Hematopoietic multipotent progenitor cell treated with erythropoietin and hydrocortisone succinate and interleukin-3 and kit ligand, for 17 days (in vitro differentiated cells): ENCODE results near the gene RALGDS.
"Not testable (repeated sequence)": the region's sequence is repeated elsewhere in the genome, so short reads cannot be mapped to it uniquely, and the experiment has no call there.

Experiments used
- DNase-seq: peaks from one replicate; pipeline ENCODE4 v3.0.0-alpha.2; 2015; ENCODE audit warnings: low spot score

The RALGDS gene

DNA sequence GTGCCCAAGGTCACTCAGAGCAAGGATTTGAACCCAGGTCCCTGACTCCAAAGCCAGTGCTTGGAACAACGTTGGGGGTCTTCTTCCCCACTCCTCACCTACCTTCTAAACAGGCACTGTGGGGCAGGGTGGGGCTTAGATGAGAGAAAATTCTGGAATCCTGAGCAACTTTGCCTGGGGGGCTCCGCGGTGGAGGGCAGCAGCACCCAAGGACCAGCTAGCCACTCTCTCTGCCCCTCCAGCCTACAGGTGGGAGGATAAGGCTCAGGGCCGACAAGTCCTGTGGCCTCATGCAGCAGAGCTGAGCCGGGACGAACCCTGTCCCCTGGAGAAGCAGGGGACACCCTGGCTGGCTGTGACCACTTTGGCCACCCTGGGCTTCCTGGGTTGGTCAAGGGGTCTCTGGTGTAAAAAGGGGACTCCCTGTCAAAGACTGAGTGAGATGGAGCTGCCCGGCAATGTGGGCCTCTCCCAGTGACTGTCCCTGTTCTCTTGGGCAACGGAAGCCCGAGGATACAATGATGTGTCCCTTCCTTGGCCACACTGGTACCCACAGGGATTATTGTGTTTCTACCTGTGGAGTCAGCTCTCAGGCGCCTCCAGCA is 32.8 kb downstream of the RALGDS start:
- DNase-seq: no peak

DNA sequence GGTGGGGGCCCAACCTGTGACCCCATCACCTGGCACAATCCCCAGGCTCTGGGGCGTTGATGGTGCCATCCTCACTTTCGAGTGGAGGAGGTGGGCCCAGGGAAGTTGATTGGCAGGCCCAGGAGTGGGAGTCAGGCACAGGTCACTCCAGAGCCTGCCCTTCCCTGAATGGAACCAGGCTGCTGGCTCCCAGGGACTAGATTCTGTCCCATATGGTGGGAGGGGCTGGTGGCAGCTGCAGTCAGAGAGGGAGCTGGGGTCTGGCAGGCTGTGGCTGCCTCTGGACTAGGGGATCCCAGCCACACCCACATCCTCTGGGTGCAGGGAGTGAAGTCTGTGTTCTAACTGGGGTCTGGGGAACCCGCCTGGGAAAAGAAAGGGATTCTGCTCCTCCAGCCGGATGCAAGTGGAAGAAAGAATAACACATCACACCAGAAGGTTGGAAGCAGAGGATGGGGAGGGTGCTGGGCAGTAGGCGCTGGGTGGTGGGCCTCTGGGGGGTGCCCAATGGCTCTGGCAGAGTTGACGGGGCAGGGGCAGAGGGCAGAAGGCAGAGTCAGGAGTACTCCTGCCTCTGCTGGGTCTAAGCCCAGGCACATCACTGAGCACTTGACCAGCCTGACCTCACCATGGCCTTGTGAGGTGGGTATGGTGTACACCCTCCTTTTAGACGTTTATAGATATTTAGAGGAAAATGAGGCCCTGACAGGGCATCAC is 33.5 kb downstream of the RALGDS start:
- no peak for DNase-seq

DNA sequence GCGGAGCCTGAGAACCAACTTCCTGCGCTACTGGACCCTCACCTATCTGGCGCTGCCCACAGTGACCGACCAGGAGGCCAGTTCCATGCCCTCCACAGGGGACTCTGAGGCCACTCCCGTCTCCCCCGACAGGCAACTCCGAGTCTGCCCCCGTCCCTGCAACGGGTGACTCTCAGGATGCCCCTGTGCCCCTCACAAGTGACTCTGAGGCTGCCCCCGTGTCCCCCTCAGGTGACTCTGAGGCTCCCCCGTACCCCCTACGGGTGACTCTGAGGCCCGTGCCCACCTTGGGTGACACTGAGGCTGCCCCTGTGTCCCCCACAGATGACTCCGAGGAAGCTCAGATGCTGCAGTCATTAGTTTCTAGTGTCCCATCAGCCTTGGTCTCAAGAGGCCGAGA is 34.1 kb downstream of the RALGDS start:
- DNase-seq: no peak

DNA sequence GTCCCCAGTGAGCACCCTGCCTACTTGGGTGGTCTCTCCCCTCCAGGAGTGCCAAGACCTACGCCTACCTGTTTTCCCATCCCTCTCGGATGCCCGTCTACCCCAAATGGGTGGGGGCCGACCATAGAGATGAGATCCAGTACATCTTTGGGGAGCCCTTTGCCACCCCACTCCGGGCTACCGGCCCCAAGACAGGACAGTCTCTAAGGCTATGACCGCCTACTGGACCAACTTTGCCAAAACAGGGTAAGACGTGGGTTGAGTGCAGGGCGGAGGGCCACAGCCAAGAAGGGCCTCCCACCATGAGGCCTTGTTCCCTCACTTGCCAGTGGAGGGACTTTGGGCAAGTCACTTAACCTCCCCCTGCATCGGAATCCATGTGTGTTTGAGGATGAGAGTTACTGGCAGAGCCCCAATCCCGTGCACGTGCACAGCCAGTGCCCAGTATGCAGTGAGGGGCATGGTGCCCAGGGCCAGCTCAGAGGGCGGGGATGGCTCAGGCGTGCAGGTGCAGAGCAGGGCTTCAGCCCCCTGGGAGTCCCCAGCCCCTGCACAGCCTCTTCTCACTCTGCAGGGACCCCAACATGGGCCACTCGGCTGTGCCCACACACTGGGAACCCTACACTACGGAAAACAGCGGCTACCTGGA is 34.7 kb downstream of the RALGDS start:
- DNase-seq: not testable (repeated sequence)

DNA sequence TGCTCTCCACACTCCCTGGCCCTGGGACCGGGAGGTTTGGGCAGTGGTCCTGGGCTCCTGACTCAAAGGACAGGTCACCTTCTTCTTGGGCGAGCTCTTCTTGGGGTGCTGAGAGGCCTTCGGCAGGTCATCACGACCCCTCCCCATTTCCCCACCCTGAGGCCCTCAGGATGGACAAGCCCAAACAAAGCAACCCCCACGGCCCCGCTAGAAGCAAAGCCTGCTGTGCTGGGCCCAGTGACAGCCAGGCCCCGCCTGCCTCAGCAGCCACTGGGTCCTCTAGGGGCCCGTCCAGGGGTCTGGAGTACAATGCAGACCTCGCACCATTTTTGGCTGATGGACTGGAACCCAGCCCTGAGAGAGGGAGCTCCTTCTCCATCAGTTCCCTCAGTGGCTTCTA is 37.4 kb downstream of the RALGDS start:
- DNase-seq: not testable (repeated sequence)

DNA sequence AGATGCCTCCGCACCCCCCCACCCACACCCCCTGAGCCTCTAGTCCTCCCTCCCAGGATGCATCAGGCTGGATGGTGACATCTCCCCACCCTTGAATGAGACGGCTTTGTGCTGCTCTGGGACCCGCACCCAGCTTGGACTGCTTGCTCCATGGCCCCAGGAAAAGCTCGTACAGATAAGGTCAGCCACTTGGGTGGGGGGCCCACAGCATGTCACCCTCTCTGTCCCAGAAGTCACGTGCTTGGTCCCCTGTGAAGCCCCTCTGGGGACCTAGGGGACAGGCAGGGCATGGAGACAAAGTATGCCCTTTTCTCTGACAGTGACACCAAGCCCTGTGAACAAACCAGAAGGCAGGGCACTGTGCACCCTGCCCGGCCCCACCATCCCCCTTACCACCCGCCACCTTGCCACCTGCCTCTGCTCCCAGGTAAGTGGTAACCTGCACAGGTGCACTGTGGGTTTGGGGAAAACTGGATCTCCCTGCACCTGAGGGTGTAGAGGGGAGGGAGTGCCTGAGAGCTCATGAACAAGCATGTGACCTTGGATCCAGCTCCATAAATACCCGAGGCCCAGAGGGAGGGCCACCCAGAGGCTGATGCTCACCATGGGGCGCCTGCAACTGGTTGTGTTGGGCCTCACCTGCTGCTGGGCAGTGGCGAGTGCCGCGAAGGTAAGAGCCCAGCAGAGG is 38.9 kb downstream of the RALGDS start:
- not testable (repeated sequence) for DNase-seq

DNA sequence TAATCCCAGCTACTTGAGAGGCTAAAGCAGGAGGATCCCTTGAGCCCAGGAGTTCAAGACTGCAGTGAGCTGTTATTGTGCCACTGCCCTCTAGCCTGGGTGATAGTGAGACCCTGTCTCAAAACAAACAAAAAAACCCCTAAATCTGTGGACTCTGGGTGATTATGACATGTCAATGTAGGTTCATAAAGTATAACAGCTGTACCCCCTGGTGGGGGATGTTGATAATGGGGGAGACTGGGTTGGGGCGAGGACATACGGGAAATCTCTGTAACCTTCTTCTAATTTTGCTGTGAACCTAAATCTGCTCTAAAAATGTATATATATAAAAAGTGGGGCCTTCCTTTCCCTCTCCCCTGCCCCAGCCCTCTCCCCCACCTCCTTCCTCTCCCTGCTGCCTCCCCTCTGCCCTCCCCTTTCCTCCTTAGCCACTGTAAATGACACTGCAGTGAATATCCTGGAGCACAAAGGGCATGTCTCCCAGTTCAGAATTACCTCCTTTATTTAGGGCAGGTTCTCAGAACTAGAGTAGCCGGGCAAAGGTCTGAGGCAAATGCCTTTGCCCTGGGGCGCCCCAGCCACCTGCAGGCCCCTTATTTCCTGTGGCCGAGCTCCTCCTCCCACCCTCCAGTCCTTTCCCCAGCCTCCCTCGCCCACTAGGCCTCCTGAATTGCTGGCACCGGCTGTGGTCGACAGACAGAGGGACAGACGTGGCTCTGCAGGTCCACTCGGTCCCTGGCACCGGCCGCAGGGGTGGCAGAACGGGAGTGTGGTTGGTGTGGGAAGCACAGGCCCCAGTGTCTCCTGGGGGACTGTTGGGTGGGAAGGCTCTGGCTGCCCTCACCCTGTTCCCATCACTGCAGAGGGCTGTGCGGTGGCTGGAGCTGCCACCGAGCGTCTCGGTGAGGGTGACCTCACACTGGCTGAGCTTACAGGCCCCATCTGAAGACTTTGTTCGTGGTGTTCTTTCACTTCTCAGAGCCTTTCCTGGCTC is 40.0 kb downstream of the RALGDS start:
- not testable (repeated sequence) for DNase-seq

DNA sequence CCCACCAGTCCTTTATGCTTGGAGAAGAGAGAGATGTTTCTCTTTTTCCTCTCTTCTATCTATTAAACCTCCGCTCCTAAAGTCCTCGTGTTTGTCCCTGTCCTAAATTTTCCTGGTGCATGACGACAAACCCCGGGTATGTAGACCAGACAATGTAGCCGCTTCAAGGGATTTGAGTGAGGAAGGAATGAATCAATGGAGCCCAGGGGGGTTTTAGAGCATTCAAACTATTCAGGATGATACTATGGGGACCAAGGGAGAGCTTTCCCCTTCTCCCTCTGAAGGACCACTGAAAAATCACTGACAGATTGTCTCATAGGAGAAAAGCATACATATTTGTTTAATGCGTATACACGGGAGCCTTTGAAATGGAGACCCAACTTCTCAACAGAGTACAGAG is 40.9 kb downstream of the RALGDS start:
- no peak for DNase-seq

DNA sequence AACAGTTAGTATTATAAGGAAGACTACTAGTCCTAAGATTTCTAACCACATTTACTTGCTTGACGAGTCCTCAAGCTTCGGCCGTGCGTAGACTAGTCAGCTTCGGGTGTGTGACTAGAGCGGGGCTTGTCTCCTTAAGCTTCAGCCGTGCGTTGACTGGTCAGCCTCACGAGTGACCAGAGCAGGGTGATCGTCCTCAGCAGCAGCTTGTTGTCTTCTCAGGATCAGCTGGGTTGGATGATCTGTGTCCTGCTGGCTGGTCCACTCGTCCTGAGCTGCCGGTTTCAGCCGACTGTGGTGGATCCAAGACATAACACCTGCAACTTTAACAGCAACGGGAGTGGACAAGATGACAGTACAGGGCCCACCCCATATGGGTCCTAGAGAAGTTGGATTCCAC is 42.6 kb downstream of the RALGDS start:
- no peak for DNase-seq

DNA sequence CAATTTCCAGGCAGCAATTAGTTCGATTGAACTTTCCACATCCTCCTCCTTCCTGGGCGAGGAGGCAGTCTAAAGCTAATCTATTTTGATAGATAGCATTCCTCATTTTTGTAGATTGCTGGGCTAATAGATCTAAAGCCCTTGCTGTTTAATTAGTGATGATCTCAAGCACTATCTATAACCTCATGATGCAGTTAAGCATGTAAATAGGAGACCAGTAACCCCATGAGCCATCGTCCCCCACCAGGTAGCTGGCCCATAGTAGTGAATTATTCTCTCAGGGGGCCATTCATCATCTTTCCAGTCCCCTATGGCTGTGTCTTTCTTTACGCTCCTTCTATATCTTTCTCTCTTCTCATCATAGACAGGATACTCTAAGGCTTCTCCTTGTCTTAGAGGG is 44.3 kb downstream of the RALGDS start:
- DNase-seq: no peak

DNA sequence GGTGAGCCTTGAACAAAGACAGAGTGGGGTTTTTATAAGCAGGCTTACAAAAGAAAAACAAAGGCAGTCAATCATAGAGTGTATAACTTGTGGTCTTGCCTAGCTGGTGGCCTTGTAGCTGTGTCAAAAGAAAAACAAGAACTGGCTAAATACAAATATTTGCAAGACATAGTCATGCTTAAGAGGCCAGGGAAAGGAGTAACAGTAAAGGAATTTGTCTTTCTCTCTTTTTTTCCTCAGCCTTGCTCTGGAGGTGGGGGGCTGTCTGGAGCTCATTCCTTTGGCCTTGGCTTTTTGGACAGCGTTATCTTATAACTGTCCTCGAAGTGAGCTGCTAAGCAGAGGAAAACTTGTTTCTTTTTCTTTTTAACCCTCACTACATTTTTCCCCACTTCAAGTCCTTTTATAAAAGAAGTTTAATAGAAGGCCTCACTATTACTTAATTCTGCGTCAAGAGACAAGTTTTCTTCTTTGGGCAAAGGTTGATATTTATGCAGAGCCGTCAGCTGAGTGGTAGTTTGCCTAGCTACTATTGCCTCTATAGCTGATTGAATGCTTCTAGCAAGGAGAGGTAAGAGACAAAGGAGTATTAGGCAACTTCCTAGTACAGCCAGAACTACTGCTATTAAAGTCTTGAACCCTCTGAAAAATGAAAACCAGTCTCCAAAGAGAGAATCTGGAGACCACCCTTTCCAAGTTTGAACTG is 45.0 kb downstream of the RALGDS start:
- DNase-seq: no peak

DNA sequence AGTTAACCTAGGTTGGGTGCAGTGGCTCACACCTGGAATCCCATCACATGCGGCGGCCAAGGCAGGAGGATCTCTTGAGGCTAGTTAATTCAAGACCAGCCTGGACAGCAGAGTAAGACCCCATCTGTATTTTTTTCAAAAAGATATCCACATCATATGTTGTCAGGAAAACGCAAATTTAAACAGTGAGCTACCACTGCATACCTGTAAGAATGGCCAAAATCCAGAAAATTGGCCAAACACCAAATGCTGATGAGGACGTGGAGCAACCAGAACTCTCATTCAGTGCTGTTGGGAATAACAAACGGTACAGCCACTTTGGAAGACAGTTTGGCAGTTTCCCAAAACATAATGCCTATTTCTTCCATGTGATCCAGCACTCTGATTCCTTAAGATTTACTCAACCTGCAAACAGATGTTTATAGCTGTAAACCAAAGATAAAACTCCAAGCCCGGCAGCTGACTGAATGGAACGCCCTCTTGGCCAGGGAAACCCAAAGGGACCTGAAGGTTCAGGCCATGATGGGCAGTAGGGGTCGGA is 46.9 kb downstream of the RALGDS start:
- DNase-seq: no peak

DNA sequence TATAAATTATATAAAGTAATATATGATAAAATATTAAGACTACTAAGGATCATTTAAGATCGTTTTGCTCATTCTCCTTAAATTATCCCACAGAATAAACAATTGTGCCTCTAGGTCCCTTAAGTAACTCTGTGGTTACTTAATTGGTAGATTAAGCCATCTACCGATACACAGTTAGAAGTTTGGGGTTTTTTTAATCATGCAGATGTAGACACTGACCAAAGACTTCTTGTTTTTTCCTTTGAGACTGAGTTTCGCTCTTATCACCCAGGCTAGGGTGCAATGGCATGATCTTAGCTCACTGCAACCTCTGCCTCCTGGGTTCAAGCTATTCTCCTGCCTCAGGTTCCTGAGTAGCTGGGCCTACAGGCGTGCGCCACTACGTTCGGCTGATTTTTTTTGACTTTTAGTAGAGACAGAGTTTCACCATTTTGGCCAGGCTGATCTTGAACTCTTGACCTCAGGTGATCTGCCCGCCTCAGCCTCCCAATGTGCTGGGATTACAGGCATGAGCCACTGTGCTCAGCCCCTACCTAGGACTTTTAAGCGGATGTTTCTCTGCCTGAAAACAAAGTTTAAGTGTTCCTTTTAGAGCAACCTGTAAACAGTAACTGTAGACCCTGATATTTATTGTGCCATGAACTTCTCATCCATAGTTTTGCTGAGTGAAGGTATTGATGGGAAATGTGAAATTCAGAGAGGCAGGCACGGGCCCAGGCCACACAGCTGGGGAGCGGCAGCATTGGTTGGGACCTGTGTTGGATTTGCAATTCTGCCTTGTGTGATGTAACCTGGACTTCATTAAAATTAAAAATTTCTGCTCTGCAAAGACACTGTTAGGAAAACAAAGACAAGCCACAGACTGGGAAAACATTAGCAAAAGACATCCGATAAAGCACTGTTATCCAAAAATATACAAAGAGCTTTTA is 47.7 kb downstream of the RALGDS start:
- DNase-seq: no peak

DNA sequence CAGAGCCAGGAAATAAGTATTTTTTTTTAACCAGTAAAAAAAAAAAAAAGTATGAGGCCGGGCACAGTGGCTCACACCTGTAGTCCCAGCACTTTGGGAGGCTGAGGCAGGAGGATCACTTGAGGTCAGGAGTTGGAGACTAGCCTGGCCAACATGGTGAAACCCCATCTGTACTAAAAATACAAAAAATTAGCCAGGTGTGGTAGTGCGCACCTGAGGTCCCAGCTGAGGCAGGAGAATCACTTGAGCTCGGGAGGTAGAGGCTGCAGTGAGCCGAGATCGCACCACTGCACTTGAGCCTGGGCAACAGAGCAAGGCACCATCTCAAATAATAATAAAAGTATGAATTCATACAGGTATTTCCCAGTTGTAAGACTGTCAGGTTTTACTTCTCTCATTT is 48.8 kb downstream of the RALGDS start:
- DNase-seq: not testable (repeated sequence)

DNA sequence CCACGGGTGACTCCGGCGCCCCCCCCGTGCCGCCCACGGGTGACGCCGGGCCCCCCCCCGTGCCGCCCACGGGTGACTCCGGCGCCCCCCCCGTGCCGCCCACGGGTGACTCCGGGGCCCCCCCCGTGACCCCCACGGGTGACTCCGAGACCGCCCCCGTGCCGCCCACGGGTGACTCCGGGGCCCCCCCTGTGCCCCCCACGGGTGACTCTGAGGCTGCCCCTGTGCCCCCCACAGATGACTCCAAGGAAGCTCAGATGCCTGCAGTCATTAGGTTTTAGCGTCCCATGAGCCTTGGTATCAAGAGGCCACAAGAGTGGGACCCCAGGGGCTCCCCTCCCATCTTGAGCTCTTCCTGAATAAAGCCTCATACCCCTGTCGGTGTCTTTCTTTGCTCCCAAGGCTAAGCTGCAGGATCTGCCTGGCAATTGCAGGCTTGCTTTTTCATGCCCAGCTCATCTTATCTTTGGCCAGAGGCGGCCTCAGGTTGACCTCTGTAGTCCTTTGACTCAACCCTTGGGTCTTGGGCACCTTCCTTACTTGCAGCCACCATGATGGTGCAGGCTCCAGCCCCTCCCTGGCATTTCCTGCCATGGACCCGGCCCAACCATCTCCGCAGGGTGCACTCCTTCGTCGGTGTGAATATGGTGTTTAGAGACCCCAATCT is 49.4 kb downstream of the RALGDS start:
- no peak for DNase-seq

DNA sequence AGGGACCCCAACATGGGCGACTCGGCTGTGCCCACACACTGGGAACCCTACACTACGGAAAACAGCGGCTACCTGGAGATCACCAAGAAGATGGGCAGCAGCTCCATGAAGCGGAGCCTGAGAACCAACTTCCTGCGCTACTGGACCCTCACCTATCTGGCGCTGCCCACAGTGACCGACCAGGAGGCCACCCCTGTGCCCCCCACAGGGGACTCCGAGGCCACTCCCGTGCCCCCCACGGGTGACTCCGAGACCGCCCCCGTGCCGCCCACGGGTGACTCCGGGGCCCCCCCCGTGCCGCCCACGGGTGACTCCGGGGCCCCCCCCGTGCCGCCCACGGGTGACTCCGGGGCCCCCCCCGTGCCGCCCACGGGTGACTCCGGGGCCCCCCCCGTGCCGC is 50.1 kb downstream of the RALGDS start:
- not testable (repeated sequence) for DNase-seq

DNA sequence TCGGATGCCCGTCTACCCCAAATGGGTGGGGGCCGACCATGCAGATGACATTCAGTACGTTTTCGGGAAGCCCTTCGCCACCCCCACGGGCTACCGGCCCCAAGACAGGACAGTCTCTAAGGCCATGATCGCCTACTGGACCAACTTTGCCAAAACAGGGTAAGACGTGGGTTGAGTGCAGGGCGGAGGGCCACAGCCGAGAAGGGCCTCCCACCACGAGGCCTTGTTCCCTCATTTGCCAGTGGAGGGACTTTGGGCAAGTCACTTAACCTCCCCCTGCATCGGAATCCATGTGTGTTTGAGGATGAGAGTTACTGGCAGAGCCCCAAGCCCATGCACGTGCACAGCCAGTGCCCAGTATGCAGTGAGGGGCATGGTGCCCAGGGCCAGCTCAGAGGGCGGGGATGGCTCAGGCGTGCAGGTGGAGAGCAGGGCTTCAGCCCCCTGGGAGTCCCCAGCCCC is 50.5 kb downstream of the RALGDS start:
- DNase-seq: not testable (repeated sequence)

DNA sequence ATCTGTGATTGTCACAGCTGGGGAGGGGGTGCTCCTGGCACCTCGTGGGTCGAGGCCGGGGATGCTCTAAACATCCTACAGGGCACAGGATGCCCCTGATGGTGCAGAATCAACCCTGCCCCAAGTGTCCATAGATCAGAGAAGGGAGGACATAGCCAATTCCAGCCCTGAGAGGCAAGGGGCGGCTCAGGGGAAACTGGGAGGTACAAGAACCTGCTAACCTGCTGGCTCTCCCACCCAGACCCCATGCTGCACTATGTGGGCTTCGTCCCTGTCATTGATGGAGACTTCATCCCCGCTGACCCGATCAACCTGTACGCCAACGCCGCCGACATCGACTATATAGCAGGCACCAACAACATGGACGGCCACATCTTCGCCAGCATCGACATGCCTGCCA is 52.6 kb downstream of the RALGDS start:
- not testable (repeated sequence) for DNase-seq

DNA sequence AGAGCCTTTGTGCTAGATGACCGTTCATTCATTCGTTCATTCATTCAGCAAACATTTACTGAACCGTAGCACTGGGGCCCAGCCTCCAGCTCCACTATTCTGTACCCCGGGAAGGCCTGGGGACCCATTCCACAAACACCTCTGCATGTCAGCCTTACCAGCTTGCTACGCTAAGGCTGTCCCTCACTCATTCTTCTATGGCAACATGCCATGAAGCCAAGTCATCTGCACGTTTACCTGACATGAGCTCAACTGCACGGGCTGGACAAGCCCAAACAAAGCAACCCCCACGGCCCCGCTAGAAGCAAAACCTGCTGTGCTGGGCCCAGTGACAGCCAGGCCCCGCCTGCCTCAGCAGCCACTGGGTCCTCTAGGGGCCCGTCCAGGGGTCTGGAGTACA is 53.2 kb downstream of the RALGDS start:
- no peak for DNase-seq
